ENCODE results near the gene MOCOS.
A peak's percentile ranks its signal among the peaks of the same experiment; 100 is the strongest.

The MOCOS gene
- 0.09 to 0.35 (median 0.19) reads per million in 3 donors for total RNA-seq

GRCh38 chr18:36187193-36187825 is at the start of gene MOCOS:
Gene MOCOS (plus strand): TSS chr18:36187497. CDS start chr18:36187540, 43 bp downstream.
- H3K27me3 ChIP-seq (replicated peaks; ENCODE audit: control insufficient read depth, insufficient read depth, low read length, poor library complexity, severe bottlenecking) = no peaks in the 10 kb centered on the region
- H3K4me1 ChIP-seq (ENCODE audit: control insufficient read depth, insufficient read depth, low read length, poor library complexity, severe bottlenecking) = peaks cover 5% of the 10 kb centered on the region
- DNase-seq = peak in 1 of 3 donors; percentile 15
- H3K4me3 ChIP-seq (ENCODE audit: insufficient read depth, low read depth, low read length, poor library complexity, severe bottlenecking) = peak within 1 kb of the TSS; percentile 88
- no peaks in the 10 kb centered on the region for H3K9me3 ChIP-seq (ENCODE audit: control insufficient read depth, low read length)
- H3K27ac ChIP-seq (ENCODE audit: insufficient read depth, low read length, poor library complexity, severe bottlenecking) = no peak within 1 kb of the TSS
- no peaks in the 10 kb centered on the region for H3K36me3 ChIP-seq (ENCODE audit: control insufficient read depth, insufficient read depth, low read length)

GRCh38 chr18:36139245-36139644 is 48.1 kb upstream of the MOCOS start:
- DNase-seq = no peak
- H3K36me3 ChIP-seq (ENCODE audit: control insufficient read depth, insufficient read depth, low read length) = peaks cover 54% of the 10 kb centered on the region
- no peaks in the 10 kb centered on the region for H3K4me1 ChIP-seq (ENCODE audit: control insufficient read depth, insufficient read depth, low read length, poor library complexity, severe bottlenecking)
- no peaks in the 10 kb centered on the region for H3K9me3 ChIP-seq (ENCODE audit: control insufficient read depth, low read length)
- no peaks in the 10 kb centered on the region for H3K27me3 ChIP-seq (replicated peaks; ENCODE audit: control insufficient read depth, insufficient read depth, low read length, poor library complexity, severe bottlenecking)
- no peak overlapping the region for H3K27ac ChIP-seq (ENCODE audit: insufficient read depth, low read length, poor library complexity, severe bottlenecking)
- H3K4me3 ChIP-seq (ENCODE audit: insufficient read depth, low read depth, low read length, poor library complexity, severe bottlenecking) = no peak overlapping the region

GRCh38 chr18:36141576-36141975 is 45.7 kb upstream of the MOCOS start:
- no peak overlapping the region for H3K4me3 ChIP-seq (ENCODE audit: insufficient read depth, low read depth, low read length, poor library complexity, severe bottlenecking)
- peaks cover 74% of the 10 kb centered on the region for H3K36me3 ChIP-seq (ENCODE audit: control insufficient read depth, insufficient read depth, low read length)
- H3K27me3 ChIP-seq (replicated peaks; ENCODE audit: control insufficient read depth, insufficient read depth, low read length, poor library complexity, severe bottlenecking) = no peaks in the 10 kb centered on the region

GRCh38 chr18:36142751-36143150 is 44.5 kb upstream of the MOCOS start:
- Histone ChIP-seq H3K36me3 (ENCODE audit: control insufficient read depth, insufficient read depth, low read length) (peaks cover 77% of the 10 kb centered on the region), H3K27ac (ENCODE audit: insufficient read depth, low read length, poor library complexity, severe bottlenecking) (no peak overlapping the region), H3K4me3 (ENCODE audit: insufficient read depth, low read depth, low read length, poor library complexity, severe bottlenecking) (no peak overlapping the region), H3K9me3 (ENCODE audit: control insufficient read depth, low read length) (no peaks in the 10 kb centered on the region), H3K4me1 (ENCODE audit: control insufficient read depth, insufficient read depth, low read length, poor library complexity, severe bottlenecking) (no peaks in the 10 kb centered on the region), H3K27me3 (replicated peaks; ENCODE audit: control insufficient read depth, insufficient read depth, low read length, poor library complexity, severe bottlenecking) (no peaks in the 10 kb centered on the region)
- no peak for DNase-seq

More at GRCh38 chr18:36141576-36141975, 45.7 kb upstream of the MOCOS start:
- DNase-seq = no peak
- no peaks in the 10 kb centered on the region for H3K4me1 ChIP-seq (ENCODE audit: control insufficient read depth, insufficient read depth, low read length, poor library complexity, severe bottlenecking)
- no peaks in the 10 kb centered on the region for H3K9me3 ChIP-seq (ENCODE audit: control insufficient read depth, low read length)
- H3K27ac ChIP-seq (ENCODE audit: insufficient read depth, low read length, poor library complexity, severe bottlenecking) = no peak overlapping the region

GRCh38 chr18:36143391-36143790 is 43.9 kb upstream of the MOCOS start:
- Histone ChIP-seq H3K27ac (ENCODE audit: insufficient read depth, low read length, poor library complexity, severe bottlenecking) (no peak overlapping the region), H3K9me3 (ENCODE audit: control insufficient read depth, low read length) (no peaks in the 10 kb centered on the region), H3K27me3 (replicated peaks; ENCODE audit: control insufficient read depth, insufficient read depth, low read length, poor library complexity, severe bottlenecking) (no peaks in the 10 kb centered on the region), H3K4me3 (ENCODE audit: insufficient read depth, low read depth, low read length, poor library complexity, severe bottlenecking) (no peak overlapping the region), H3K36me3 (ENCODE audit: control insufficient read depth, insufficient read depth, low read length) (peaks cover 71% of the 10 kb centered on the region), H3K4me1 (ENCODE audit: control insufficient read depth, insufficient read depth, low read length, poor library complexity, severe bottlenecking) (no peaks in the 10 kb centered on the region)
- DNase-seq = no peak

GRCh38 chr18:36149514-36150289 is 37.6 kb upstream of the MOCOS start:
- Histone ChIP-seq H3K4me1 (ENCODE audit: control insufficient read depth, insufficient read depth, low read length, poor library complexity, severe bottlenecking) (no peaks in the 10 kb centered on the region), H3K27ac (ENCODE audit: insufficient read depth, low read length, poor library complexity, severe bottlenecking) (no peak overlapping the region), H3K9me3 (ENCODE audit: control insufficient read depth, low read length) (no peaks in the 10 kb centered on the region), H3K4me3 (ENCODE audit: insufficient read depth, low read depth, low read length, poor library complexity, severe bottlenecking) (no peak overlapping the region), H3K27me3 (replicated peaks; ENCODE audit: control insufficient read depth, insufficient read depth, low read length, poor library complexity, severe bottlenecking) (no peaks in the 10 kb centered on the region), H3K36me3 (ENCODE audit: control insufficient read depth, insufficient read depth, low read length) (peaks cover 47% of the 10 kb centered on the region)
- DNase-seq = no peak

GRCh38 chr18:36152781-36153180 is 34.5 kb upstream of the MOCOS start:
- peaks cover 52% of the 10 kb centered on the region for H3K36me3 ChIP-seq (ENCODE audit: control insufficient read depth, insufficient read depth, low read length)

GRCh38 chr18:36153203-36153602 is 34.1 kb upstream of the MOCOS start:
- H3K4me1 ChIP-seq (ENCODE audit: control insufficient read depth, insufficient read depth, low read length, poor library complexity, severe bottlenecking) = no peaks in the 10 kb centered on the region
- H3K27ac ChIP-seq (ENCODE audit: insufficient read depth, low read length, poor library complexity, severe bottlenecking) = no peak overlapping the region
- H3K9me3 ChIP-seq (ENCODE audit: control insufficient read depth, low read length) = no peaks in the 10 kb centered on the region
- no peak for DNase-seq
- no peak overlapping the region for H3K4me3 ChIP-seq (ENCODE audit: insufficient read depth, low read depth, low read length, poor library complexity, severe bottlenecking)
- H3K27me3 ChIP-seq (replicated peaks; ENCODE audit: control insufficient read depth, insufficient read depth, low read length, poor library complexity, severe bottlenecking) = no peaks in the 10 kb centered on the region
- peaks cover 56% of the 10 kb centered on the region for H3K36me3 ChIP-seq (ENCODE audit: control insufficient read depth, insufficient read depth, low read length)

More at GRCh38 chr18:36152781-36153180, 34.5 kb upstream of the MOCOS start:
- no peak for DNase-seq
- no peak overlapping the region for H3K27ac ChIP-seq (ENCODE audit: insufficient read depth, low read length, poor library complexity, severe bottlenecking)
- no peak overlapping the region for H3K4me3 ChIP-seq (ENCODE audit: insufficient read depth, low read depth, low read length, poor library complexity, severe bottlenecking)
- no peaks in the 10 kb centered on the region for H3K9me3 ChIP-seq (ENCODE audit: control insufficient read depth, low read length)
- H3K4me1 ChIP-seq (ENCODE audit: control insufficient read depth, insufficient read depth, low read length, poor library complexity, severe bottlenecking) = no peaks in the 10 kb centered on the region
- H3K27me3 ChIP-seq (replicated peaks; ENCODE audit: control insufficient read depth, insufficient read depth, low read length, poor library complexity, severe bottlenecking) = no peaks in the 10 kb centered on the region

GRCh38 chr18:36153771-36154170 is 33.5 kb upstream of the MOCOS start:
- Histone ChIP-seq H3K9me3 (ENCODE audit: control insufficient read depth, low read length) (no peaks in the 10 kb centered on the region), H3K27ac (ENCODE audit: insufficient read depth, low read length, poor library complexity, severe bottlenecking) (no peak overlapping the region), H3K4me3 (ENCODE audit: insufficient read depth, low read depth, low read length, poor library complexity, severe bottlenecking) (no peak overlapping the region), H3K27me3 (replicated peaks; ENCODE audit: control insufficient read depth, insufficient read depth, low read length, poor library complexity, severe bottlenecking) (no peaks in the 10 kb centered on the region), H3K36me3 (ENCODE audit: control insufficient read depth, insufficient read depth, low read length) (peaks cover 58% of the 10 kb centered on the region), H3K4me1 (ENCODE audit: control insufficient read depth, insufficient read depth, low read length, poor library complexity, severe bottlenecking) (no peaks in the 10 kb centered on the region)
- no peak for DNase-seq
